DMS 273 (cell line): ENCODE measurements around the gene DCST1.

Experiments used
- DNase-seq: peaks from one replicate; lab custom pipeline; 2025; ENCODE audit not compliant: unreplicated experiment; lab: John Stamatoyannopoulos, UW

DCST1 gene

DNA sequence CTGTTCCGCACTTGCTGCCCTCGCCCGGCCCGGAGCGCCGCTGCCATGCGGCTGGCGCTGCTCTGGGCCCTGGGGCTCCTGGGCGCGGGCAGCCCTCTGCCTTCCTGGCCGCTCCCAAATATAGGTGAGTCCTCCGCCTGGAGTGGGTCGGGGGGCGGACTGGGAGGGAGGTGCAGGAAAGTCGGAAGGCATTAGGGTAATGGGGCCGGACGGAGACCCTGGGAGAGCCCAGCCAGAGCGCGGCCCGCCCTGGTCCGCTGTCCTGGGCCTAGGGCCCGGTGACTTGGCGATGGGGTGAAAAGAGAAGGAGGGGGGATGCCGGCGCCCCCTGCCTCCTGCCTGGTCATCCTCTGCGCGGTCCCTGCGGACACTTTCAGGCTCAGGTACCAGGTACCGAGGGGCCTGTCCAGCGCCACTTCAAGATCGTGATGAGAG, 17.7 kb downstream of the DCST1 start:
- DNase-seq: no peak

DNA sequence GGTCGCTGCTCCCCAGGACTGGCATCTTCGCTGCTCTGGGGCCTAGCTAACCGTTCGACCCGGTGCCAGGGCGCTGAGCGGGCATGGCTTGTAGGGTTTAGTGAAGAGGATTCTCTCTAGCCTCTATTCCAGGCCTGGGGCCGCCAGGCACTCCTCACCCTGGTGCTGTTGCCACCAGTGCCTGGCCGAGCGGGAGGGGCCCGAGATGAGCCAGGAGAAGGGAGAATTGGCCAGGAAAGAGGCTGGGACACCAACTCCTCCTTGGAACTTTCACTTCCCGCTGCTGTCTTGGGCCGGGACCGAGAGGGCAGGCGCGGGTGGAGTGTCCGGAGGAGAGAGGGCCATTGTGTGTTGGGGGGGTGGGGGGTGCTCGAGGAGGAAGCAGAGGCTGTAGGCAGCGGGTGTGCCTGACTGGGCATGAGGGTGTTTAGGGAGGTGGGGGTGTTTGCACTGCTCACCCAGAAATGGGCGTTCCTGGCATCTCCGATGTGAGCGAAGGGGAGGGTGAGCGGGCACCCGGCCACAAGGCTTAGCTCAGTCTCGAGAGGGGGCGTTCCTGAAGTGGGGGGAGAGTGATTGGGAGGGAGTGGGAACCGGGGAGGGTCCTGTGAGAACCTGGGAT, 18.3 kb downstream of the DCST1 start:
- peak; percentile 69 for DNase-seq

DNA sequence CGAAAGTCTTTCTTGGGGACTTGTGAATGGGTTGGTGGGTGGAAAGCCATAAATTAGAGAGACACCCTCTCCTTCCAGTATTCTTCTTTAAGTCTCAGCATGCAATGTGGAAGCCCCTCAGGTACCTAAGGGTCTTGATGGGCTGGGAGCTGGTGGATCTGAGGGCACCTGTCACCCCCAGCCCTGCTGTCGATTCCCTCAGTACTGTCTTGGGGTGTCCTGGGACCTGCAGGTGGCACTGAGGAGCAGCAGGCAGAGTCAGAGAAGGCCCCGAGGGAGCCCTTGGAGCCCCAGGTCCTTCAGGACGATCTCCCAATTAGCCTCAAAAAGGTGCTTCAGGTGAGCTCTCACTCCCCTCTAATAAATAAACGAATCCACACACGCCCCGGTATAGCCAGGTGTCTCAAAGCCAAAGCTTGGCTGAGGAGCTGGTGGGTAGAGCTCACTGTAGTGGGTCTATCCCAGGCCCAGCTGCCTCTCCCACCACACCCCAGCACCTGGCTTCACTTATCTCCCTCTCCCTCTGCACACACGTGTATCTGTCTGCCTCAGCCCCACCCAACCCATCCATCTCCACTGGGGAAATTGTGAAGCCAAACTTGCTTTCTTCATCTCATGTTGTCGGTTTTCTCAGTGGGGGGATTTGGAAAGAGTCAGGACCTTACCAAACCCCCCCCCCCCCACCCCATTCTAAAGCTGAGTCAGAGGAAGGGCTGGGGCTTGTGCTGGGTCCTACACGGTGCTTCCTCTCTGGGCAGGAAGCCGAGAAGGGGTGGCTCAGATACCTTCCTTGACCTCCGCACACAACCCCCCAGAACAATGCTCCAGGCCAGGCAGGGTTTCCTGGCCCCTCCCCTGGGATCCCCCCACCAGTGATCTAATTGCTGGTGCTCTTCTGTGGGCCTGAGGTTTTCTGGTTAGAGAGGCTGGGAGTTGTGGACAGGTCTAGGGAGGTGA, 19.1 kb downstream of the DCST1 start:
- no peak for DNase-seq

DNA sequence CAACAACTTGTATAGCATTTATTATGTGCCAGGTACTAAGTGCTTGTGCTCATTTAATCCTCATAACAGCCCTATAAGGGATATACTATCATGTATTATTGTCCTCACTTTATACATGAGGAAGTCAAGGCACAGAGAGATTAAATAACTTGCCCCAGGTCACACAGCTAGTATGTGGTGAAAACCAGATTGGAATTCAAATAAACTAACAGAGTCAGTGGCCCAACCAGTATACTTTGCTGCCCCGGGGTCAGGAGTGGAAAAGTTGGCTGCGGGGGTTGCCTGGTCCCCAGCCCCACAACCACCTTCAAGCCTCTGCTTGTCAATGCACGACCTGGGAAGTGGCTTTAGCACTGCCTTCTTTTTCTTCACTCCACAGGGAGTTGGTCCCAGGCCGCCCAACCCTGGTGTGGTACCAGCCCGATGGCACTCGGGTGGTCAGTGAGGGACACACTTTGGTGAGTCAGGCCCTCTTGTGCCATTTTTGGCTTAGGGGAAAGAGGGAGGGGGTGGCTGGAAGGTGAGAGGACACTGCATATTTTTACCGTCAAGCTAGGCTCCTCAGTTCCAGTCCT, 20.0 kb downstream of the DCST1 start:
- no peak for DNase-seq

DNA sequence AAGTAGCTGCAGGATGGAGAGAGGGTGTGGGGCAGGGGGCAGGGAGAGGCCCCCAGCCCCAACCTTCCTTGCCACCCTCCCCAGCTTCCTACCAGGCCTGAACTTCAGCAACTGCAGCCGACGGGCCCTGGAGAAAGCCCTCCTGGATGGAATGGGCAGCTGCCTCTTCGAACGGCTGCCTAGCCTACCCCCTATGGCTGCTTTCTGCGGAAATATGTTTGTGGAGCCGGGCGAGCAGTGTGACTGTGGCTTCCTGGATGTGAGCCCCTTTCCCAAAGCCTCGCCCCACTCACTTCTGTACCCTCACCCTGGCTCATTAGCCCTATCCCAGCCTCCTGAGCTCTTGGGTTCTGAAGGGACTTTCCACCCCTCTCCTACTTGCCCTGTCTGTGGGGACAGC, 23.5 kb downstream of the DCST1 start:
- DNase-seq: no peak

DNA sequence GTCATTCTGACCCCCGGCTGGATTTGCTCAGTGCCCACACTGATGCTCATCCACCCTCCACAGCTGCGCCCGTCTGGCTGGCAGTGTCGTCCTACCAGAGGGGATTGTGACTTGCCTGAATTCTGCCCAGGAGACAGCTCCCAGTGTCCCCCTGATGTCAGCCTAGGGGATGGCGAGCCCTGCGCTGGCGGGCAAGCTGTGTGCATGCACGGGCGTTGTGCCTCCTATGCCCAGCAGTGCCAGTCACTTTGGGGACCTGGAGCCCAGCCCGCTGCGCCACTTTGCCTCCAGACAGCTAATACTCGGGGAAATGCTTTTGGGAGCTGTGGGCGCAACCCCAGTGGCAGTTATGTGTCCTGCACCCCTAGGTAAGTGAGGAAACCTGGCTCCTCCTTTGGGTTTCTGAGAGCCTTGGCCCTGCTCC, 24.2 kb downstream of the DCST1 start:
- no peak for DNase-seq

- no peak for DNase-seq
Measured at GRCh38 chr1:155060736-155061135, 27.1 kb downstream of the DCST1 start.

DNA sequence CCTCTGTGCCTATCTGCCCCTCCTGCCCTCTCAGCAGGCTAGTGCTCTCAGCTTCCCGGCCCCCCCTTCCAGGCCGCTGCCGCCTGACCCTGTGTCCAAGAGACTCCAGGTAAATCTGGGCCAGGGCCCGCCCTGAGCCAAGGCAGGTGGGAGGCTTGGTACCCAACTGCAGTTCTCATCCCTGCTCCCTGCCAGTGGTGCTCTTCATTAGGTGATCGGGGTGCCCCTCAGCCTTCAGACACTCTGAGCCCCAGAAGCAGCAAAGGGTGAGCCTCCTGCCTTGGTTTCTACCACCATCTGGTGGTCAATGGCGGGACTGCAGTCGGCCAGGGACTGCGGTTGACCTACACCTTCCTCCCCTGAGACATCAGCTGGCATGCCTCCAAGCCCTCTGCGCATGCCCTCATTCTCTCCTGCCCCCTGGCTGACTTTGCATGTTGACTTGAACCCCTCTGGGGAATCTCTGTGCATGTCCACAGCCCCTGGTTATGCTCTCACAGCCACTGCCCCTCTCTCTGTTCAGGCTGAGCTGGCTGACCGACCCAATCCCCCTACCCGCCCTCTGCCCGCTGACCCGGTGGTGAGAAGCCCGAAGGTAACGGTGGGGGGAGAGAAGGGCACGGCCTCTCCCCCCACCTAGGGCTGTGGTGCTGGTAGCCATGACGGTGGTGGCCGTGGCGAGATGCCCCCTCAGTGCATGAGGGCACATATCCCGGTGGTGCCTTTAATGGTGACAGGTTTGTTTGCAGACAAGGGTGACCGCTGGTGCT, 27.9 kb downstream of the DCST1 start:
- DNase-seq: peak; percentile 96

GRCh38 chr1:155062151-155062686, 28.6 kb downstream of the DCST1 start:
- peak; percentile 60 for DNase-seq

GRCh38 chr1:155062702-155063411, 29.2 kb downstream of the DCST1 start:
- peak; percentile 90 for DNase-seq

DNA sequence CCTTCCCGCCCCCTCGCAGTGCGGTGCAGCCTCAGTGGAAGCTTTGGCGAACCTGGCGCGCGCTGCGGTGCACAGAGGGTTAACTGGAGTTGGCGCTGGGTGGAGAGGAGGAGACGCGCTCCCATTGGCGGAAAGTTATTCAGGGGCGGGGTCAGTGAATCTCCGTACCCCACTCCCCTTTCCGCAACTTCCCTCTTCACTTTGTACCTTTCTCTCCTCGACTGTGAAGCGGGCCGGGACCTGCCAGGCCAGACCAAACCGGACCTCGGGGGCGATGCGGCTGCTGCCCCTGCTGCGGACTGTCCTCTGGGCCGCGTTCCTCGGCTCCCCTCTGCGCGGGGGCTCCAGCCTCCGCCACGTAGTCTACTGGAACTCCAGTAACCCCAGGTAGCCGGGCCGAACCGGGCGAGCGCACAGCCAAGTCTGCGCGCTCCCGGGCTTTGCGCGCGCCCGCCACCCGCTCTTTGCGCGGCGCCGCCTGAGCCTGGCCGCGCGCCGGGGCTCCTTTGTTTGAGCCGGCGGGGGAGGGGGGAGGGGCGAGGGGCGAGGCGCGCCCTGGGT, 30.0 kb downstream of the DCST1 start, which contains the start of gene EFNA4:
EFNA4 (plus strand) TSS at position 191 of the 561 bp plus-strand sequence; CDS start at position 275, 84 bp downstream.
- DNase-seq: peak; percentile 94

- peak; percentile 82 for DNase-seq
Measured at GRCh38 chr1:155064111-155064831, 30.6 kb downstream of the DCST1 start.

- DNase-seq: no peak
Measured at GRCh38 chr1:155064832-155065429, 31.3 kb downstream of the DCST1 start.

- DNase-seq: no peak
Measured at GRCh38 chr1:155066777-155067176, 33.2 kb downstream of the DCST1 start.

DNA sequence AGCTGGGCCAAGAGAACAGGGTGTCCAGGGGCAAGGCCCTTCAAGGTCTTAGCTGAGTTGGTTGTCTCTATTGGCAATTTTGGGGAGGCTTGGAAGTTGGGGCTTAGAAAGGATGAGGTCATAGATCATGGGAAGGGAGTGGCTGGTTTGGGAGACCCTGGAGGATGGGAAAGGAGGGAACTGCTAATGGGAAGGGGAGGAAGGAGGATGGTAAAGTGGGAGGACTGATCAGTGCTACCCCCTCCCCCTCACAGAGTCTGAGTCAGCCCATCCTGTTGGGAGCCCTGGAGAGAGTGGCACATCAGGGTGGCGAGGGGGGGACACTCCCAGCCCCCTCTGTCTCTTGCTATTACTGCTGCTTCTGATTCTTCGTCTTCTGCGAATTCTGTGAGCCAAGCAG, 35.0 kb downstream of the DCST1 start:
- DNase-seq: no peak

- DNase-seq: peak; percentile 80
Measured at GRCh38 chr1:155069551-155070157, 36.0 kb downstream of the DCST1 start.

- DNase-seq: no peak
Measured at GRCh38 chr1:155070158-155070621, 36.6 kb downstream of the DCST1 start.
